Stimulated activated naive CD8-positive, alpha-beta T cell treated with anti-CD3 and anti-CD28 coated beads, Interleukin-15, Interleukin-2, amounts not matched to agents 100 ng/mL and 50 ng/mL, for 24 hours (primary cell): ENCODE measurements around the gene AMZ1.

Source experiments
- H3K27ac Mint-ChIP-seq: one replicate; pipeline ENCODE4 v1.8.0; 2021; ENCODE audit warnings: mild to moderate bottlenecking, mixed read lengths
- H3K27me3 Mint-ChIP-seq: one replicate; pipeline ENCODE4 v1.8.0; 2021; ENCODE audit warnings: mixed read lengths
- H3K36me3 Mint-ChIP-seq: one replicate; pipeline ENCODE4 v1.8.0; 2021; ENCODE audit warnings: low read depth, mixed read lengths
- H3K4me1 Mint-ChIP-seq: one replicate; pipeline ENCODE4 v1.8.0; 2021; ENCODE audit warnings: low read depth, mixed read lengths
- H3K4me3 Mint-ChIP-seq: one replicate; pipeline ENCODE4 v1.8.0; 2021; ENCODE audit warnings: mild to moderate bottlenecking, mixed read lengths
- H3K9me3 Mint-ChIP-seq: one replicate; pipeline ENCODE4 v1.8.0; 2021; ENCODE audit warnings: mixed read lengths

Gene AMZ1, protein sequence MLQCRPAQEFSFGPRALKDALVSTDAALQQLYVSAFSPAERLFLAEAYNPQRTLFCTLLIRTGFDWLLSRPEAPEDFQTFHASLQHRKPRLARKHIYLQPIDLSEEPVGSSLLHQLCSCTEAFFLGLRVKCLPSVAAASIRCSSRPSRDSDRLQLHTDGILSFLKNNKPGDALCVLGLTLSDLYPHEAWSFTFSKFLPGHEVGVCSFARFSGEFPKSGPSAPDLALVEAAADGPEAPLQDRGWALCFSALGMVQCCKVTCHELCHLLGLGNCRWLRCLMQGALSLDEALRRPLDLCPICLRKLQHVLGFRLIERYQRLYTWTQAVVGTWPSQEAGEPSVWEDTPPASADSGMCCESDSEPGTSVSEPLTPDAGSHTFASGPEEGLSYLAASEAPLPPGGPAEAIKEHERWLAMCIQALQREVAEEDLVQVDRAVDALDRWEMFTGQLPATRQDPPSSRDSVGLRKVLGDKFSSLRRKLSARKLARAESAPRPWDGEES

DNA sequence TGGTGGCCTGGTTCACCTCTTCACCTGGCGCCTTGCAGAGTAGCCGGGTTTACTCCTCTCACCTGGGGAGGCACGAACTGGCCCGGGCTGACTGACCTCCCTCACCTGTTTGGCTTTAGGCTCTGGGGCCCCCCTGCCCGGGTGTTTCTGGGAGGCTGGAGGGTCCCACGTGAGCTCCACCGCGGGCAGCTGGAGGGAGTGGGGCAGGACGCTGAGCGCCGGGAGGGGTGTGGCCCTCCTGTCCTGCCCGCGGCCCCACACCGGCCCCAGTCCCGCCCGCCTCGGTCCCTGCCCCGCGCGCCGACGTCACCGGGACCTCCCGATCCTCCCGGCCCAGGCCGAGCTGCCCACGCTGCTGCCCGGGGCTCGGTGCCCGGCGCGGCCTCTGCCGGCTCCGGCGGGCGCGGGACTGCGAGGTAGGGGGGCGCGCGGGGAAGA, at the start of gene AMZ1:
TSS of gene AMZ1 (plus strand) at position 322 of the 438 bp plus-strand sequence. CDS start 12,250 bp downstream, outside the sequence.
- H3K36me3 Mint-ChIP-seq, result no peaks in the 10 kb centered on the region
- H3K4me1 Mint-ChIP-seq, result peaks cover 13% of the 10 kb centered on the region
- H3K27ac Mint-ChIP-seq, result no peak within 1 kb of the TSS
- peaks cover 46% of the 10 kb centered on the region for H3K27me3 Mint-ChIP-seq
- H3K9me3 Mint-ChIP-seq, result no peaks in the 10 kb centered on the region
- peak within 1 kb of the TSS; percentile 60 for H3K4me3 Mint-ChIP-seq

DNA sequence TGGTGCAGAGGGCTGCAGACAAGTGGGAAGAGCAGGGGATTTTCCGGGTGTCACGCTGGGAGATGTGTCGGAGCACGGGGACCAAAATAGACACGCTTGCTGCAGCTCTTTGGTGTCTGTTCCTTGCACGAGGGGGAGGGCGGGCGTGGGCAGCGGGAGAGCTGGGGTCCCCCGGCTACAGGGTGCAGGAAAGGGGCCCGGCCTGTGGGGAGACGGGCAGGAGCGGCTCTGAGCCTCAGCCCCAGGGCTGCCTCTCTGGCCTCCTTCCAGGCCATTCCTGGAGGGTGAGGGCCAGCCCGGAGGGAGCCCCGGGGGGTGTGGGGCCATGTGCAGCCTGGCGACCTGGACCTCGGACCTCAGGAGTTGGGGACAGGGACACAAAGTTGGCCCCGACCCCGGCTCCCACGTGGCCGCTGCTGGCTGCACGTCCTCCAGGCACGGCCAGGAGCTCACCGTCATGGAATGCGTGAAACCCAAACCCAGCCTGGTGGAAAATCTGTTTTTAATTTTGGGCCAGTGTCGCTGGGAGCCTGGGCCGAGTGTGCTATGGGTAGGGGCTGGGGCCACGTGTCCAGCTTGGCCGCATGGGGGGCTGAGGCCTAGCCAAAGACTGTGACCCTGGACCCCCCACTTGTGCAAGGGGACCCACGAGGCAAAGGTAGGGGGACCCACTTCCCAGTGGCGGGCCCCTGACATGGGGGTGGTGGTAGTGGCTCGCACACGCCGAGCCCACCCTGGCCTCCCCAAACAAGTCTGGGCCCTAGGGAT, 49.6 kb upstream of the AMZ1 start:
- H3K9me3 Mint-ChIP-seq, result no peaks in the 10 kb centered on the region
- H3K27ac Mint-ChIP-seq, result no peak overlapping the region
- H3K27me3 Mint-ChIP-seq, result no peaks in the 10 kb centered on the region
- H3K4me3 Mint-ChIP-seq, result no peak overlapping the region
- H3K4me1 Mint-ChIP-seq, result peaks cover 17% of the 10 kb centered on the region
- no peaks in the 10 kb centered on the region for H3K36me3 Mint-ChIP-seq

DNA sequence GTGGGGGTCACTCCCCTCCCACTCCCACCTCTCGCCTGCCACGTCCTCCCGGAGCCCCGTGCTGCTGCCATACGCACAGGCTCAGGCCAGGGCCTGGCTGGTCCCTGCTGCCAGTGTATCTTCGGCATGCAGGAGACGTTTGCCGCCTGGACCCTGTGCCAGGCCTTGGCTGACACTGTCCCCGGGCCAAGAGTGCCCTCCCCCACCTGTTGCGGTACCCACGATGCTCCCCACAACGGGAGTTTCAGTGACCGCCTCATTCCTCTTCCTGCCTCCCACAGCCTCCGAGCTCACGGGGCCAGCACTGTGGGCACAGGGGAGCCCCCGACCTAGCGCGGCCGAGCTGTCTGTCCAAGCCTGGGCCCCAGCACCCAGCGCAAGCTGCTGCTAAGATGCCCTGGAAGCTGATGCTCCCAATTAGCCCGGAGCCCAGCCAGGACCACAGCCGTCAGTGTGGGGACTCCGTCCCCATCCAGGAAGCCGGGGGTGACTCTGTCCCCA, 48.8 kb upstream of the AMZ1 start:
- Mint-ChIP-seq H3K27ac (no peak overlapping the region), H3K36me3 (no peaks in the 10 kb centered on the region), H3K4me1 (peaks cover 9% of the 10 kb centered on the region), H3K27me3 (no peaks in the 10 kb centered on the region), H3K9me3 (no peaks in the 10 kb centered on the region), H3K4me3 (no peak overlapping the region)

DNA sequence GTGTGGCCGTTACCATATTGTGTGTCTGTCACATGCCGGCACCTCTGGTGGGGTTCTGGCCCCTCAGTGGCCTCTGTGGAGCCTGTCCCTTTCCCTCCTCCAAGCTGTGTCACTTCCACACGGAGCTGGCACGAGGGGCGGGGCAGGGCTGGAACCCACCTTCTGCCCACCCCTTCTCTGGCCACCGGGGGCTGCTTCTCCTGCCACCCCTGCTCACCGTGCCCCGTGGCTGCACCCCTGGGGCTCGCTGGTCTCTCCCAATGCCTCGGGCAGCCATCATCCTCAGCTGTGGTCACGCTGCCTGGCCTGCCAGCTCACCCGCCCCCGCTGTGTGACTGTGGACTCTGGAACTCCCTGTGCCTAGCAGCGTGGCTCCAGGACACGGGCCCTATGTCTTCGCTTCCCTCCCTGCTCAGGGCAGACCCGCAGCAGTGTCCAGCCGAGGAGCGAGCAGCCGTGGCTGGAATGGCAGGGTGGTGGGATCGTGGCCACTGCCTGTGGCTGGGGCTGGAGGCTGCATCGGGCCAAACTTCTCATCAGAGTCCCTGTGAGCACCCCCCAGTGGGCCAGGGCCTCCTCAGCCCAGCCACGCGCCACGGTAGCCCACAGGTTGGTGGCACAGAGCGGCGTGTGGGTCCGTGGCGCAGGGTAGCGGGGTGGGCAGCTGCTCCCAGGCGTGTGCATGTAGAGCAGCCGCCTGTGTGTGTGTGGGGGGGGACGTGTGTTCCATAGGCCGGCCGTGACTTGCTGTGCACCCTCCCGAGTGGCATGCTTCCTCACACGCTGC, 48.1 kb upstream of the AMZ1 start:
- no peak overlapping the region for H3K4me3 Mint-ChIP-seq
- H3K9me3 Mint-ChIP-seq, result no peaks in the 10 kb centered on the region
- H3K36me3 Mint-ChIP-seq, result no peaks in the 10 kb centered on the region
- H3K4me1 Mint-ChIP-seq, result peaks cover 15% of the 10 kb centered on the region
- H3K27ac Mint-ChIP-seq, result no peak overlapping the region
- H3K27me3 Mint-ChIP-seq, result no peaks in the 10 kb centered on the region

DNA sequence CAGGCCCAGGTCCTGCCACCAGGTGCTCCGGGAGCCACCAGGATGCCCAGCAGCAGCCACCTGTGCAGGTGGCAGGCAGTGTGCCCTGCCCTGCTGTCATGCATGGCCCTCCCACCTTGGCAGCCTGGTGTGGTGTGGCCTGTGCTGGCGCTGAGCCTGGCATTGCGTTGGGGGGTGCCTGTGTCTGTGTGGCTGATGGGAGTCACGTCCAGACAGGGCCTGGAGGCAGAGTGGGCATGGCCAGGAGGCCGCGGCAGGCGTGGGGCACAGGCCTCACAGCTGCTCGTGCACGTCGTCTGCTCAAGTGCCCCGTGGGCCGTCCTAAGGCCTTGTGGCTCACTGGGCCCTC, 47.5 kb upstream of the AMZ1 start:
- Mint-ChIP-seq H3K4me3 (no peak overlapping the region), H3K27ac (no peak overlapping the region), H3K27me3 (no peaks in the 10 kb centered on the region), H3K9me3 (no peaks in the 10 kb centered on the region), H3K36me3 (no peaks in the 10 kb centered on the region), H3K4me1 (peaks cover 21% of the 10 kb centered on the region)

DNA sequence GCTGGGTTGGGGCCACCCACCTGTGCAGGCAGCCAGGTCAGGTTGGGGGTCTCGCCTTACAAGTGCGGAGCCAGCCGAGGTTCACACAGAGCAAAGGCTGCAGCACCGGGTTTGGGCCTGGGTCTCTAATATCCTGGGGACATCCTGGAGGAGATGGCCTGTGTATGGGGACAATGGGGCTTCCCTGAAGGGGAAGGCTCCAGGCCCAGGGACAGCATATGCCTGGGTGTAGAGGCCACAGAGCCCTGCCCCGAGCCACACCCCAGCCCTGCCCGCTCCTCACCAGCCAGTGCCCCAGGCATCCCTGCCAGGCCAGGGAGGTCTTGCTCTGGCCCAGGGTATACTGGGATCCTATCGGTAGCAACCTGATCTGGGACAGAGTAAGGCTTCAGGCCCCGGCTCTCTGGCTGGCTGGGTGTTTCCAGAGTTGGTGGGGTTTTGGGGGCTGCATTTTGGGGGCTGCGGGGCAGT, 47.1 kb upstream of the AMZ1 start:
- Mint-ChIP-seq H3K4me1 (peaks cover 25% of the 10 kb centered on the region), H3K36me3 (no peaks in the 10 kb centered on the region), H3K9me3 (no peaks in the 10 kb centered on the region), H3K27ac (no peak overlapping the region), H3K4me3 (no peak overlapping the region), H3K27me3 (no peaks in the 10 kb centered on the region)

DNA sequence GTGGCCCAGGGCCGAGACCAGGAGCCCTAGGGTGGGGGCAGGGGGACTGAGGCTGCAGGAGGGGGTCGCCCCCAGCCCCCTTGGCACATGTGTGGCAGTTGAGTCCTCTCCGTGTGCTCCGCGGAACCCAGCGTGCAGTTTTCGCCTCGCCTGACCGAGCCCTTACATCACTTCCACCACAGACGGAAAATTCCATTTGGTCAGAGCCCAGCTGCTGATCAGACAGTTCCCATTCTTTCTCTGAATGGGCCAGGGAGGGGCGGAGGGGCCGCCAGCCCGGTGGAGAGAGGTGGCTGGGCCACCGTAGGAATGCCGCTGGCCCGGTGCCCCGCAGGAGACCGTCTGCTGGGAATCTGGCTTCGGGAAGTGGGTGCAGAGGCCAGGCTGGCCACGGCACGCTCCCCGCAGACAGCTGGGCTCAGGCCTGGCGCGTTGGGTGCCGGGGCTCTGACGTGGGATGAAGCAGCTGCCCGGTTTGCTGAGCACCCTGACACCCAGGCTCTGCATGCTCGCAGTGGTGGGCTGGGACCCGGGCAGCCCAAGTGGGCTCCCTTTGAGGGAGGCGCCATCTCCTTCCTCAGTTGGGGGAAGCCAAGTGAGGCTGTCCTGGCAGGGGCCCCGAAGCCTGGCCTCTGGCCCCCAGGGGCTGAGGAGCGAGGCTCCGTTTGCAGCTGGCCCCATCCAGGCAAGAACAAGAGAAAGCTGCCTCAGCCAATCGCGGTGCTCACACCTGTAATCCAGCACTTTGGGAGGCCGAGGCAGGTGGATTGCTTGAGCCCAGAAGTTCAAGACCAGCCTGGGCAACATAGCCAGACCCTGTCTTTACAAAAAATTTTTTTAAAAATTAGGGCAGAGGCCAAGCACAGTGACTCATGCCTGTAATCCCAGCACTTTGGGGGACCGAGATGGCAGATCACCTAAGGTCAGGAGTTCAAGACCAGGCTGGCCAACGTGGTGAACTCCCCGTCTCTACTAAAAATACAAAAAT, 46.3 kb upstream of the AMZ1 start:
- H3K36me3 Mint-ChIP-seq, result no peaks in the 10 kb centered on the region
- peaks cover 23% of the 10 kb centered on the region for H3K4me1 Mint-ChIP-seq
- no peak overlapping the region for H3K4me3 Mint-ChIP-seq
- H3K9me3 Mint-ChIP-seq, result no peaks in the 10 kb centered on the region
- no peaks in the 10 kb centered on the region for H3K27me3 Mint-ChIP-seq
- H3K27ac Mint-ChIP-seq, result no peak overlapping the region

DNA sequence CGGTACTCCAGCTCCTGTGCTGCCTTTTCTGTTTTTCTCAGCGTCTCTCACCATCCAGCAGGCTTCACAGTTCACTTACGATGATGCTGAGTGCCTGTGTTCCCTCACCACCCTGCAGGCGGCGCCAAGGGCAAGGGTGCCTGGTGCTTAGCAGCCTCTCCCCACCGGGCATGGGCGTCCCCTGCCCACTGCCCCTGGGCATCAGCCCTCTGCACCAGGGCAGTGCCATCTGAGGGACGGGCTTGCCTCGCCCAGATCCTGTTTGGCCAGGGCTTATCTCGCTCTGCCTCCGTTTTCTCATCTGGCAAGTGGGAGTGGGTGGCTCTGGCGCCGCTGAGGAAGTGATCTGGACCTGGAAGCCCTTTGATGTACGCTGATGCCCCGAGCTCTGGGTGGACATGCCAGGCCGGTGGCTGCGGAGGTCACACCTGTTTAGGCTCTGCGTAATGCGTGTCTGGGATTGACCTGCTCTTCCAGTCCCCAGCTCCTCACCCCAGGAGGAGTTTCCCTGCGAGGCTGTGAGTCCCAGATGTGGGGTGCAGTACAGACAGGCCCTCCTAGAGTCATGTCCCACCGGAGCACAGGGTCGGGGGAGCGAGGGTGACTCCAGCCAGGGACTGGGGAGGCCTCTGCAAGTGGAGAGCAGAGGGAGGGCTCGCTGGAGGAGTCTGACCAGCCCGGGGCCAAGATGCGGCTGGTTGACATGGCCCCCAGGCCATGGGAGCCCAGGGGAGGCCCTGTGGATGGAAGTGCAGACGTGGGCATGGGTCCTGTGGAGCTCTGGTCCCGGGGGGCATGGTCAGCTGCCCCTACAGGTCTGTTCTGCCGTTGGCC, 44.4 kb upstream of the AMZ1 start:
- Mint-ChIP-seq H3K4me1 (peaks cover 23% of the 10 kb centered on the region), H3K27me3 (no peaks in the 10 kb centered on the region), H3K9me3 (no peaks in the 10 kb centered on the region), H3K4me3 (no peak overlapping the region), H3K36me3 (no peaks in the 10 kb centered on the region), H3K27ac (no peak overlapping the region)

DNA sequence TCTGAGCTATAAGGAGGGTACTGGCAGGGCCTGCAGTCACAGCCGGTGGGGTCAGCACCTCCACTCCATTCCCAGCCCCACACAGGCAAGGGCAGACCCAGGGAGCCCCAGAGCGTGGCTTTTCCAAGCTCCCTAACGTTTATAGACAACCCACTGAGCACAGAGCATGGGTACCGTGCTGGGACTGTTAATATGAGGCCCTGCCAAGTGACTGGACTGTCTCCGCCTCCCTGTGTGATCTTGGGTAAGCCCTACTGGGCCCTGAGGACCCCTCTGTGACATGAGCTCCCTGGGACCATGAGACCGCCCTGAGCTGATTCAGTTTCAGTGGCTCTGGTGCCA, 43.8 kb upstream of the AMZ1 start:
- H3K27me3 Mint-ChIP-seq, result no peaks in the 10 kb centered on the region
- H3K4me3 Mint-ChIP-seq, result no peak overlapping the region
- no peaks in the 10 kb centered on the region for H3K36me3 Mint-ChIP-seq
- H3K4me1 Mint-ChIP-seq, result peaks cover 23% of the 10 kb centered on the region
- H3K9me3 Mint-ChIP-seq, result no peaks in the 10 kb centered on the region
- no peak overlapping the region for H3K27ac Mint-ChIP-seq

DNA sequence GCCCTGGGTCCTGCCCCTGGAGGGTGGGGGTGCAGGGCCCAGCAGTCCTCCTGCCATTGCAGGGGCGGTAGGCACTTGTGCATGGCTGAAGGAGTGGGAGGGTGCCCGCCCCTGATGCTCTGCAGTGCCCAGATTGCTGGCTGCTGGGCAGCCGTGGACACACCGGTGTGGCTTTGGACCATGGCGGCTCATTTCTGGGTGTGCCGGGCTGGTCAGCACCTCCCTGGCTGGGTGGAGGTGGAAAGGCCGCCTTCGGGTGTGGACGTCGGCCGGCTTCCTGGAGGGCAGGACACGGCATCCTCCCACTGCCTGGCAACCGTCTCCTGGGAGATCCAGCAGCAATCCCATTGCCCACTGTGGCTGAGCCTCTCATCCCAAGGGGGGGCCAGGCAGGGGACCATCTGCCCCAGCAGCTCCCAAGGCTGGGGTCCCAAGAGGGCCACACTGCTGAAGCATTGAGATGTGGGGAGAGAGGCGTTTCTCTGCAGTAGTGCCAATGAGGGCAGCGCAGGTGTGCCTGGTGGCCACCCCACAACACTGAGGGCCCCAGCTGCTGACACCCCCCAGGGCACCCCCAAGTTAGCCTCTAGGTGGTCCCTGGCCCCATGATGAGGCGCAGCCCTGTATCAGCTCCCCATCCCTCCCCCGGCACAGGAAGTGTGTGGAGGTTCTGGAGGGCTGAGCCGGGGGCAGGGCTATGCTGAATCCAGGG, 43.3 kb upstream of the AMZ1 start:
- Mint-ChIP-seq H3K4me1 (peaks cover 23% of the 10 kb centered on the region), H3K27ac (peak overlapping the region; percentile 76), H3K36me3 (no peaks in the 10 kb centered on the region), H3K9me3 (no peaks in the 10 kb centered on the region), H3K4me3 (peak overlapping the region; percentile 72), H3K27me3 (no peaks in the 10 kb centered on the region)

DNA sequence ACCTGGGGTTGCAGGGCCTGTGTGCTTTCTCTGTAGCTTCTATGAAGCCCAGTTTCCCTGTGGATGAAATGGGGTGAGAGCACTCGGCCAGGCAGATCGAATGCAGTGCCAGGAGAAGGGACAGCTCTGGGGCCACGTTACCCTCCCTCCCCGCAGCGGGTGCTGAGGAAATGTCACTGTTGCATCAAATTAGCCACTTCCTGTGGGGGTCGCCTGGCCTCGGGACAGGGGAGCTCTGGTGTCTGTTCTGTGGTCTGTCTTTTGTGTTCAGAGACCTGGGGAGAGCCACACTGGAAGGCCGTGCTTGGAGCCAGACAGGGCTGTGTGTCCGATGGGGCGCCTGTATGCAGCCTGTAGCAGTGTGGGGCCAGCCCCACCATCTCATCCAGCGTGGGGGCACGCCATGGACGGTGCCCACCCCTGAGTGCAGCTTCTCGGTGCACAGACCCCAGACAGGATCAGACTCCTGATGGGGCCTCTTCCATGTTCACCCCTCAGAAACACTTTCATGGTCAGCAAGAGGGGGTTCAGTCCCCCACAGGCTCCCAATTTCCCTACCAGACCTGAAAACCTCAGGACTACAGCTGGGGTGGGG, 42.6 kb upstream of the AMZ1 start:
- no peaks in the 10 kb centered on the region for H3K9me3 Mint-ChIP-seq
- H3K36me3 Mint-ChIP-seq, result no peaks in the 10 kb centered on the region
- peaks cover 23% of the 10 kb centered on the region for H3K4me1 Mint-ChIP-seq
- peak overlapping the region; percentile 72 for H3K4me3 Mint-ChIP-seq
- no peaks in the 10 kb centered on the region for H3K27me3 Mint-ChIP-seq
- H3K27ac Mint-ChIP-seq, result peak overlapping the region; percentile 76

DNA sequence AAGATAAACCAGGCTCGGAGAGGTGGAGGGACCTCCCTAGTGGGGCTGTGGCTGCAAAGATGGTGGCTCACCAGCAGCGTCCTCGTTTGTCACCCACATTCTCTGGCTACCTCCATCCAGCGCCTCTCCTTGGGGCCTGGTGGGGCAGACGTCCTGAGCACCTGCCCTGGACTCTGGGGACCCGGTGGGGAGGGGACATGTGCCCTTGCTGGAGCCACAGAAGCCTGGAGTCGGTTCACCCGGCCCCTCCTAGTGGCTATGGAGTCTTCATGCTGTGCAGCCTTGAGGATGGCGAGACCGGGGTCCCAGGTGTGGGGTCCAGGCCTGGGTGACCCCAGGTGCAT, 41.7 kb upstream of the AMZ1 start:
- no peaks in the 10 kb centered on the region for H3K36me3 Mint-ChIP-seq
- H3K9me3 Mint-ChIP-seq, result no peaks in the 10 kb centered on the region
- H3K4me1 Mint-ChIP-seq, result peaks cover 21% of the 10 kb centered on the region
- no peaks in the 10 kb centered on the region for H3K27me3 Mint-ChIP-seq
- H3K27ac Mint-ChIP-seq, result no peak overlapping the region
- no peak overlapping the region for H3K4me3 Mint-ChIP-seq
